Measurements from ENCODE around the gene PRG2.

PRG2 gene

DNA sequence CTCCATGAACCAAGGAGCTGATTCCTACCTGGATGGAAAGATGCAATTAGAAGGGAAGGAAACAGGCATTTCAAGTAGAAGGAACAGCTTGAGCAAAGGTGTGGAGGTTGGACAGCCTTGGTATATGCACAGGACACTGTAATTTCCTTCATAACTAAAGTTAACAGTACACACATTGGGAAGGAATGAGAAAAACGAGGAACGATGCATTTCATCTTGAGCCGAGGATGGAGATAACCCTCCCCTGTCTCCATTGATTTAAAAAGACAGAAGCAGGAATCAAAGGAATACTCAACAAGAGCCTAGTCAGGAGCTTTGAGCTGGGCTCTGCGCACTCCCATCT is 2.3 kb upstream of the PRG2 start:
- Histone ChIP-seq H3K4me3 (ENCODE audit: low read depth in 1 of 2, low read length in 2 of 2) (no peak overlapping the region), H3K27me3 (ENCODE audit: low read depth, low read length) (no peaks in the 10 kb centered on the region), H3K27ac (ENCODE audit: low read length) (no peak overlapping the region), H3K9me3 (ENCODE audit: control insufficient read depth in 1 of 2, low read length in 2 of 2) (no peaks in the 10 kb centered on the region), H3K36me3 (ENCODE audit: control insufficient read depth in 1 of 2, insufficient read depth in 2 of 2, low read length in 2 of 2) (no peaks in the 10 kb centered on the region), H3K4me1 (ENCODE audit: control insufficient read depth in 1 of 2, insufficient read depth in 2 of 2, low read length in 2 of 2) (no peaks in the 10 kb centered on the region)

- Histone ChIP-seq H3K36me3 (ENCODE audit: control insufficient read depth in 1 of 2, insufficient read depth in 2 of 2, low read length in 2 of 2) (no peaks in the 10 kb centered on the region), H3K27me3 (ENCODE audit: low read depth, low read length) (no peaks in the 10 kb centered on the region), H3K27ac (ENCODE audit: low read length) (no peak overlapping the region), H3K4me1 (ENCODE audit: control insufficient read depth in 1 of 2, insufficient read depth in 2 of 2, low read length in 2 of 2) (no peaks in the 10 kb centered on the region), H3K9me3 (ENCODE audit: control insufficient read depth in 1 of 2, low read length in 2 of 2) (no peaks in the 10 kb centered on the region), H3K4me3 (ENCODE audit: low read depth in 1 of 2, low read length in 2 of 2) (no peak overlapping the region)
Observed at GRCh38 chr11:57392066-57392762, 1.8 kb upstream of the PRG2 start.

GRCh38 chr11:57391539-57391938 is 1.1 kb upstream of the PRG2 start:
- H3K4me3 ChIP-seq (ENCODE audit: low read depth in 1 of 2, low read length in 2 of 2): no peak overlapping the region
- no peaks in the 10 kb centered on the region for H3K27me3 ChIP-seq (ENCODE audit: low read depth, low read length)
- H3K4me1 ChIP-seq (ENCODE audit: control insufficient read depth in 1 of 2, insufficient read depth in 2 of 2, low read length in 2 of 2): no peaks in the 10 kb centered on the region
- no peaks in the 10 kb centered on the region for H3K9me3 ChIP-seq (ENCODE audit: control insufficient read depth in 1 of 2, low read length in 2 of 2)
- H3K36me3 ChIP-seq (ENCODE audit: control insufficient read depth in 1 of 2, insufficient read depth in 2 of 2, low read length in 2 of 2): no peaks in the 10 kb centered on the region
- no peak overlapping the region for H3K27ac ChIP-seq (ENCODE audit: low read length)

DNA sequence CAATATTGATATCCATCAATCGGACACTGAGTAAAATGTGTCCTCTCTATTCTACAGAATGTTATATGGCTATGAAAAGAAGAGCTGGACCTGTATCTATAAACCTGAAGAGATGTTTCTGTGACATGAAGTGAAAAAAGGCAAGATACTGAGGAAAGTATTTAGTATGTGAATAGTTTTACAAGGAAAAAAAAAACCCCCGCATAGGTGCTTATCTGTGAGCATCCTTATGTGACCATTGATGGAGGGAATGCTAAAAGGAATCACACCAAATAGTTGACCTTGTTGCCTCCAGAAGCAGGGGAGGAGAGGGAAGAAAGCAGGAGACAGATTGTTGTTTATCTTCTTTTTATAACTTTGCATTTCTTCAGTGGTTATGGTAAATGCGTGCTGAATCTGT is 661 bp upstream of the PRG2 start:
- H3K27me3 ChIP-seq (ENCODE audit: low read depth, low read length): no peaks in the 10 kb centered on the region
- H3K4me1 ChIP-seq (ENCODE audit: control insufficient read depth in 1 of 2, insufficient read depth in 2 of 2, low read length in 2 of 2): no peaks in the 10 kb centered on the region
- no peaks in the 10 kb centered on the region for H3K36me3 ChIP-seq (ENCODE audit: control insufficient read depth in 1 of 2, insufficient read depth in 2 of 2, low read length in 2 of 2)
- H3K27ac ChIP-seq (ENCODE audit: low read length): no peak overlapping the region
- no peaks in the 10 kb centered on the region for H3K9me3 ChIP-seq (ENCODE audit: control insufficient read depth in 1 of 2, low read length in 2 of 2)
- H3K4me3 ChIP-seq (ENCODE audit: low read depth in 1 of 2, low read length in 2 of 2): no peak overlapping the region

- Histone ChIP-seq H3K4me1 (ENCODE audit: control insufficient read depth in 1 of 2, insufficient read depth in 2 of 2, low read length in 2 of 2) (no peaks in the 10 kb centered on the region), H3K4me3 (ENCODE audit: low read depth in 1 of 2, low read length in 2 of 2) (no peak overlapping the region), H3K36me3 (ENCODE audit: control insufficient read depth in 1 of 2, insufficient read depth in 2 of 2, low read length in 2 of 2) (no peaks in the 10 kb centered on the region), H3K27me3 (ENCODE audit: low read depth, low read length) (no peaks in the 10 kb centered on the region), H3K9me3 (ENCODE audit: control insufficient read depth in 1 of 2, low read length in 2 of 2) (no peaks in the 10 kb centered on the region), H3K27ac (ENCODE audit: low read length) (no peak overlapping the region)
Observed at GRCh38 chr11:57387289-57388030, 3.0 kb downstream of the PRG2 start.

DNA sequence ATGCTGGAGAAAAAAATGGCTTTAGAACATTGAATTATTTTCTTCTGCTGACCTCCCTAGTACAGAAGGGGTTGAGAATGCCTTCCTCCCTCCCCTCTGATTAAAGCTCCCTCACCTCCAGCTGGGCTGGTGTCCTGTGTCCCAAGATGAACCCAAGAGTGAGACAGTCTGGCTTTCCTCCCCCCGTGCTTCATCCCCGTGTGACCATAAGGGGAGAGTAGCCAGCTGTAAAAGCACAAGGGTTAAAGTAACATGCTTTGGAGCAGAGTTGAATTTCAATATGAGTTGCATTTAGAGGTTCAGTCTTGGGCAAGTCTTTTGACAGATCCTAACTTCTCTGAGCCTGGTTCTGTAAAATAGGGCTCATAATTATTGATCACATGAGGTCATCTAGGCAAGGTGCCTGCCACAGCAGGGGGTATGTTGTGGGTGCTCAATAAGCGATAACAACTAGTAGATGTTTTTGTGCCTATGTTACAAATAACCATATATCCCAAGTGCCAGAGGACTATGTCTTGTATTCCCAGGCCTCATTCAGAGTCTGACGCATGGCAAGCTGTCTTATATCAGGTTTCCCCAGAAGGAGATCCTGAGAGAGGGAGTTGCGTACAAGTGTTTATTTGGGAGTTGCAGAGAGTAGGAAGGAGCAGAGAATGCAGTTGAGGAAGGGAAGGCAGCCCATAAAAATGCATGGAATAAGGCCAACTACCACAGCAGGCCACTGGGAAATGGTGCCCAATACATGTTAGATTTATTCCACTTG is 4.1 kb downstream of the PRG2 start:
- H3K9me3 ChIP-seq (ENCODE audit: control insufficient read depth in 1 of 2, low read length in 2 of 2): no peaks in the 10 kb centered on the region
- no peaks in the 10 kb centered on the region for H3K36me3 ChIP-seq (ENCODE audit: control insufficient read depth in 1 of 2, insufficient read depth in 2 of 2, low read length in 2 of 2)

GRCh38 chr11:57380975-57381374 is 9.5 kb downstream of the PRG2 start, which contains the start of gene PRG3:
PRG3 (minus strand) TSS chr11:57381150; CDS start chr11:57380708, 442 bp downstream.
- Histone ChIP-seq H3K27ac (ENCODE audit: low read length) (no peak within 1 kb of the TSS), H3K27me3 (ENCODE audit: low read depth, low read length) (no peaks in the 10 kb centered on the region), H3K4me1 (ENCODE audit: control insufficient read depth in 1 of 2, insufficient read depth in 2 of 2, low read length in 2 of 2) (no peaks in the 10 kb centered on the region), H3K36me3 (ENCODE audit: control insufficient read depth in 1 of 2, insufficient read depth in 2 of 2, low read length in 2 of 2) (no peaks in the 10 kb centered on the region), H3K9me3 (ENCODE audit: control insufficient read depth in 1 of 2, low read length in 2 of 2) (no peaks in the 10 kb centered on the region), H3K4me3 (ENCODE audit: low read depth in 1 of 2, low read length in 2 of 2) (no peak within 1 kb of the TSS)

More for the DNA sequence above, 4.1 kb downstream of the PRG2 start:
- H3K27ac ChIP-seq (ENCODE audit: low read length): no peak overlapping the region
- no peaks in the 10 kb centered on the region for H3K27me3 ChIP-seq (ENCODE audit: low read depth, low read length)
- H3K4me3 ChIP-seq (ENCODE audit: low read depth in 1 of 2, low read length in 2 of 2): no peak overlapping the region
- no peaks in the 10 kb centered on the region for H3K4me1 ChIP-seq (ENCODE audit: control insufficient read depth in 1 of 2, insufficient read depth in 2 of 2, low read length in 2 of 2)

- Histone ChIP-seq H3K4me1 (ENCODE audit: control insufficient read depth in 1 of 2, insufficient read depth in 2 of 2, low read length in 2 of 2) (no peaks in the 10 kb centered on the region), H3K27me3 (ENCODE audit: low read depth, low read length) (no peaks in the 10 kb centered on the region), H3K9me3 (ENCODE audit: control insufficient read depth in 1 of 2, low read length in 2 of 2) (no peaks in the 10 kb centered on the region), H3K36me3 (ENCODE audit: control insufficient read depth in 1 of 2, insufficient read depth in 2 of 2, low read length in 2 of 2) (no peaks in the 10 kb centered on the region), H3K4me3 (ENCODE audit: low read depth in 1 of 2, low read length in 2 of 2) (no peak overlapping the region), H3K27ac (ENCODE audit: low read length) (no peak overlapping the region)
Observed at GRCh38 chr11:57379732-57380131, 10.7 kb downstream of the PRG2 start.

DNA sequence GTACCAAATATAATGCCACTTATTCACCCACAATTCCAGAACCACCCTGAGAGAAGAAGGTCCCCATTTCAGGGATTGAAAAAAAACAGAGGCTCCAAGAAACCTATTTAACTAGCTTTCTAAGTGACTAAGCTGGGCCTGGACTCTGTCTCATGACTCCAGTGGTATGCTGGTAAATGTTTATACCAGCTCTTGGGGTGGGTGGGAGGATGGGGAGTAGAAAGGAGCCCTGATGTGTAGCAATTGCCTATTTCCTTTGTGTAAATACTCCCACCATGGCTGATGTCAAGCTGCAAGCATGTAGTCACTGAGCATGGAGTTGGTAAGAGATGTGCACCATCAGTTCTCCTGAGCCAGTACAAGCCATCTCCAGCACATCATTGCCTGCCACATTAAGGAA is 12.3 kb downstream of the PRG2 start:
- H3K27ac ChIP-seq (ENCODE audit: low read length): no peak overlapping the region
- no peak overlapping the region for H3K4me3 ChIP-seq (ENCODE audit: low read depth in 1 of 2, low read length in 2 of 2)
- no peaks in the 10 kb centered on the region for H3K4me1 ChIP-seq (ENCODE audit: control insufficient read depth in 1 of 2, insufficient read depth in 2 of 2, low read length in 2 of 2)
- H3K9me3 ChIP-seq (ENCODE audit: control insufficient read depth in 1 of 2, low read length in 2 of 2): no peaks in the 10 kb centered on the region
- H3K27me3 ChIP-seq (ENCODE audit: low read depth, low read length): no peaks in the 10 kb centered on the region
- H3K36me3 ChIP-seq (ENCODE audit: control insufficient read depth in 1 of 2, insufficient read depth in 2 of 2, low read length in 2 of 2): no peaks in the 10 kb centered on the region

DNA sequence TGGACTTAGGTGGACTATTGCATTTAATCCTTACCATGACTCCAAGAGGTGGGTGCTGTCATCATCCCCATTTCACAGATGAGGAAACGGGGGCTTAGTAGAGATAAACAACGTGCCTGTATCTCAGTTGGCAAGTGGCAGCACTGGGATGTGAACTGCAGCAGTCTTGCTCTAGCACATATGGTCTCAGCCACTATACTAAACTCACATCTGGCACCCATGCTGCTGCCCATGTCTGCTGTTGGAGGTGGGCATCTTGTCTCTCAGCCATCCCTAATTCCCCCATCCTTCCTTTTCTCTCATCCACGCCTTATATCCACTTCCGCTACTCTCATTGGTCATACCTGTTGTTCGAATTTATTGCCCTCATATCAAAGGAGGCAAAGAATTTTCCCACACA is 13.3 kb downstream of the PRG2 start:
- Histone ChIP-seq H3K4me3 (ENCODE audit: low read depth in 1 of 2, low read length in 2 of 2) (no peak overlapping the region), H3K9me3 (ENCODE audit: control insufficient read depth in 1 of 2, low read length in 2 of 2) (no peaks in the 10 kb centered on the region), H3K36me3 (ENCODE audit: control insufficient read depth in 1 of 2, insufficient read depth in 2 of 2, low read length in 2 of 2) (no peaks in the 10 kb centered on the region), H3K27me3 (ENCODE audit: low read depth, low read length) (no peaks in the 10 kb centered on the region), H3K4me1 (ENCODE audit: control insufficient read depth in 1 of 2, insufficient read depth in 2 of 2, low read length in 2 of 2) (no peaks in the 10 kb centered on the region), H3K27ac (ENCODE audit: low read length) (no peak overlapping the region)
